GM23248 (cell line): Measurements from ENCODE around the gene PPP1R16B. TPM values are rescaled to one million over a fixed set of nuclear protein-coding genes. Genes with fewer than 3 reads are reported as not detected.

ENCODE experiments used
- DNase-seq: peaks from one replicate; pipeline ENCODE4 v3.0.0-alpha.2; 2015
- H2AFZ ChIP-seq: fragments of 200-600 bp; sonication (generic); 2 replicates; pipeline ENCODE4 v1.6.1; 2016; ENCODE audit warnings: antibody characterized with exemption
- H3F3A ChIP-seq: fragments of 200-600 bp; sonication (generic); 2 replicates; pipeline ENCODE4 v1.6.1; 2016; ENCODE audit warnings: mild to moderate bottlenecking, antibody characterized with exemption, mixed run types; ENCODE audit not compliant: insufficient read depth
- H3K27ac ChIP-seq: fragments of 200-600 bp; sonication (generic); 2 replicates; pipeline ENCODE4 v1.5.1; 2016; ENCODE audit warnings: mild to moderate bottlenecking
- H3K27me3 ChIP-seq: fragments of 200-600 bp; sonication (generic); replicated peaks from 2 replicates; pipeline ENCODE4 v1.6.1; 2016; ENCODE audit warnings: mild to moderate bottlenecking; ENCODE audit not compliant: insufficient read depth
- H3K36me3 ChIP-seq: fragments of 200-600 bp; sonication (generic); 2 replicates; pipeline ENCODE4 v1.6.1; 2016; ENCODE audit warnings: low read depth, mild to moderate bottlenecking
- H3K4me1 ChIP-seq: fragments of 200-600 bp; sonication (generic); 2 replicates; pipeline ENCODE4 v1.6.1; 2016; ENCODE audit warnings: mild to moderate bottlenecking; ENCODE audit not compliant: insufficient read depth
- H3K4me2 ChIP-seq: fragments of 200-600 bp; sonication (generic); one replicate; pipeline ENCODE4 v1.6.1; 2016; ENCODE audit warnings: mild to moderate bottlenecking; ENCODE audit not compliant: unreplicated experiment
- H3K4me3 ChIP-seq: fragments of 200-600 bp; sonication (generic); 2 replicates; pipeline ENCODE4 v1.5.1; 2016; ENCODE audit warnings: mild to moderate bottlenecking
- H3K79me2 ChIP-seq: fragments of 200-600 bp; sonication (generic); 2 replicates; pipeline ENCODE4 v1.6.1; 2016; ENCODE audit warnings: mild to moderate bottlenecking; ENCODE audit not compliant: insufficient read depth
- H3K9ac ChIP-seq: fragments of 200-600 bp; sonication (generic); 2 replicates; pipeline ENCODE4 v1.6.1; 2016; ENCODE audit warnings: mild to moderate bottlenecking
- H3K9me2 ChIP-seq: fragments of 200-600 bp; sonication (generic); 2 replicates; pipeline ENCODE4 v1.6.1; 2016; ENCODE audit warnings: mixed run types, mild to moderate bottlenecking, moderate library complexity; ENCODE audit not compliant: insufficient read depth
- H3K9me3 ChIP-seq: fragments of 200-600 bp; sonication (generic); one replicate; pipeline ENCODE4 v1.6.1; 2017; ENCODE audit warnings: low read depth
- H4K20me1 ChIP-seq: fragments of 200-600 bp; sonication (generic); 2 replicates; pipeline ENCODE4 v1.6.0; 2016; ENCODE audit not compliant: insufficient read depth
- EZH2 ChIP-seq: fragments of 200-600 bp; sonication (generic); IDR thresholded peaks from 2 replicates; pipeline ENCODE4 v1.6.1; 2018; ENCODE audit warnings: antibody characterized with exemption, mild to moderate bottlenecking; ENCODE audit not compliant: insufficient read depth, poor library complexity, severe bottlenecking
- EZH2phosphoT487 ChIP-seq: fragments of 200-600 bp; sonication (generic); IDR thresholded peaks from 2 replicates; pipeline ENCODE4 v1.6.1; 2018; ENCODE audit warnings: antibody characterized with exemption, moderate library complexity, mild to moderate bottlenecking, low read depth; ENCODE audit not compliant: insufficient read depth
- WGBS, 2 experiments: methylation state at CpG; one replicate each; pipeline ENCODE4 v1.1.6; 2015 to 2017; ENCODE audit warnings: low lambda C conversion rate in 2 of 2, low coverage in 1 of 2; ENCODE audit errors: missing lambda C conversion rate in 2 of 2; 5-methylcytosine and 5-hydroxymethylcytosine counted together
- in situ Hi-C: fragments of 300-500 bp; cut with MboI; formaldehyde crosslinking; loops from 2 replicates; pipeline ENCODE4 v1.15.0; 2020
- polyA plus RNA-seq: library from polyadenylated mRNA; unstranded; fragments of >200 nt; fragmentation: Nextera tagmentation; extraction: Ambion mirVana; gene quantifications from 2 replicates; pipeline ENCODE4 v1.2.1, GENCODE V29; 2016
- total RNA-seq: library from RNA; depleted of rRNA; stranded (reverse); fragments of >200 nt; shearing (Covaris generic); gene quantifications from 2 replicates; pipeline ENCODE4 v1.2.3, GENCODE V29; 2014

The PPP1R16B gene
- total and polyA plus RNA-seq, 2 experiments from 2014 or later, result not detected

GRCh38 chr20:38951611-38952010, 146.1 kb downstream of the PPP1R16B start:
- Histone ChIP-seq H3K4me3 (no peak overlapping the region), H3K36me3 (no peaks in the 10 kb centered on the region), H3K4me1 (no peaks in the 10 kb centered on the region), H3K9ac (no peak overlapping the region), H4K20me1 (no peaks in the 10 kb centered on the region), H3K9me2 (no peaks in the 10 kb centered on the region), H3F3A (no peaks in the 10 kb centered on the region), H3K79me2 (no peaks in the 10 kb centered on the region), H2AFZ (no peak overlapping the region), H3K27ac (no peak overlapping the region), H3K9me3 (no peaks in the 10 kb centered on the region), H3K4me2 (no peak overlapping the region), H3K27me3 (no peaks in the 10 kb centered on the region)
- TF ChIP-seq EZH2phosphoT487 (no peak), EZH2 (no peak)
- 96 to 99% methylated on average over 9 of the region's 9 CpGs for WGBS, 2 experiments
- in situ Hi-C loops, result no loop called here
- no peak for DNase-seq

- Histone ChIP-seq H3K9me2 (no peaks in the 10 kb centered on the region), H3K79me2 (no peaks in the 10 kb centered on the region), H3K4me1 (no peaks in the 10 kb centered on the region), H2AFZ (no peak overlapping the region), H3K27ac (no peak overlapping the region), H3K9me3 (no peaks in the 10 kb centered on the region), H3K4me2 (no peak overlapping the region), H3F3A (no peaks in the 10 kb centered on the region), H3K27me3 (no peaks in the 10 kb centered on the region), H3K4me3 (no peak overlapping the region), H4K20me1 (no peaks in the 10 kb centered on the region), H3K9ac (no peak overlapping the region), H3K36me3 (no peaks in the 10 kb centered on the region)
- WGBS, 2 experiments, result 96 to 98% methylated on average over 6 of the region's 6 CpGs
- no peak for TF ChIP-seq EZH2
- no peak for DNase-seq
- in situ Hi-C loops, result no loop called here
Observed at GRCh38 chr20:38952153-38952552, 146.7 kb downstream of the PPP1R16B start.

GRCh38 chr20:38953630-38954340, 148.3 kb downstream of the PPP1R16B start:
- no peak overlapping the region for H3K4me3 ChIP-seq
- H3F3A ChIP-seq, result no peaks in the 10 kb centered on the region
- in situ Hi-C loops, result no loop called here
- H3K27ac ChIP-seq, result no peak overlapping the region
- H3K79me2 ChIP-seq, result no peaks in the 10 kb centered on the region
- no peak for TF ChIP-seq EZH2phosphoT487
- TF ChIP-seq EZH2, result no peak
- H4K20me1 ChIP-seq, result no peaks in the 10 kb centered on the region
- no peak for DNase-seq
- H3K4me2 ChIP-seq, result no peak overlapping the region
- 93 to 95% methylated on average over 8 of the region's 8 CpGs for WGBS, 2 experiments
- no peaks in the 10 kb centered on the region for H3K9me3 ChIP-seq
- H3K4me1 ChIP-seq, result no peaks in the 10 kb centered on the region
- no peak overlapping the region for H3K9ac ChIP-seq
- no peaks in the 10 kb centered on the region for H3K36me3 ChIP-seq
- no peak overlapping the region for H2AFZ ChIP-seq
- no peaks in the 10 kb centered on the region for H3K27me3 ChIP-seq
- no peaks in the 10 kb centered on the region for H3K9me2 ChIP-seq

- H3K27ac ChIP-seq, result no peak overlapping the region
- 98 to 99% methylated on average over 5 of the region's 5 CpGs for WGBS, 2 experiments
- no peaks in the 10 kb centered on the region for H4K20me1 ChIP-seq
- H3K79me2 ChIP-seq, result no peaks in the 10 kb centered on the region; the same call in 1 of the 2 replicates
- H3K36me3 ChIP-seq, result no peaks in the 10 kb centered on the region
- no peak overlapping the region for H3K9ac ChIP-seq
- no peak overlapping the region for H2AFZ ChIP-seq
- no peak for TF ChIP-seq EZH2
- no peak for TF ChIP-seq EZH2phosphoT487
- DNase-seq, result no peak
- H3K4me1 ChIP-seq, result no peaks in the 10 kb centered on the region
- H3F3A ChIP-seq, result no peaks in the 10 kb centered on the region
- H3K9me2 ChIP-seq, result no peaks in the 10 kb centered on the region
- in situ Hi-C loops, result no loop called here
- no peak overlapping the region for H3K4me2 ChIP-seq
- no peaks in the 10 kb centered on the region for H3K27me3 ChIP-seq
- H3K4me3 ChIP-seq, result no peak overlapping the region
- no peaks in the 10 kb centered on the region for H3K9me3 ChIP-seq
Observed at GRCh38 chr20:38957235-38957876, 151.9 kb downstream of the PPP1R16B start.
